ENCODE measurements around the gene ERCC5.
A peak's percentile ranks its signal among the peaks of the same experiment; 100 is the strongest.

ERCC5 gene

GRCh38 chr13:102845630-102846260 lies at the start of gene ERCC5:
TSS of gene ERCC5 (plus strand) at chr13:102846032. CDS start at chr13:102846267, 235 bp downstream.
- peak; percentile 92 for DNase-seq

GRCh38 chr13:102798581-102799425 lies 47.0 kb upstream of the ERCC5 start, which contains the start of the genes BIVM and POGLUT2:
TSS of gene BIVM (plus strand) at chr13:102799119. CDS start at chr13:102807268, 8,149 bp downstream.
TSS of gene POGLUT2 (minus strand) at chr13:102798976. CDS start at chr13:102798670, 306 bp downstream.
- DNase-seq = peak; percentile 64

- peak; percentile 3 for DNase-seq
Observed at GRCh38 chr13:102799426-102800144, 46.2 kb upstream of the ERCC5 start.

- peak; percentile 82 for DNase-seq
Observed at GRCh38 chr13:102800145-102801041, 45.4 kb upstream of the ERCC5 start.

GRCh38 chr13:102805680-102806079 lies 40.2 kb upstream of the ERCC5 start:
- no peak for DNase-seq

- no peak for DNase-seq
Observed at GRCh38 chr13:102807699-102808098, 38.1 kb upstream of the ERCC5 start.

GRCh38 chr13:102812611-102813287 lies 33.1 kb upstream of the ERCC5 start:
- DNase-seq = no peak

- no peak for DNase-seq
Observed at GRCh38 chr13:102814025-102814607, 31.7 kb upstream of the ERCC5 start.

GRCh38 chr13:102814793-102815192 lies 31.0 kb upstream of the ERCC5 start:
- no peak for DNase-seq

- DNase-seq = no peak
Observed at GRCh38 chr13:102815788-102816187, 30.0 kb upstream of the ERCC5 start.

GRCh38 chr13:102816708-102817107 lies 29.1 kb upstream of the ERCC5 start:
- DNase-seq = no peak

- DNase-seq = no peak
Observed at GRCh38 chr13:102817241-102817640, 28.6 kb upstream of the ERCC5 start.

- no peak for DNase-seq
Observed at GRCh38 chr13:102817907-102818306, 27.9 kb upstream of the ERCC5 start.

GRCh38 chr13:102825400-102825799 lies 20.4 kb upstream of the ERCC5 start:
- no peak for DNase-seq

- DNase-seq = no peak
Observed at GRCh38 chr13:102825921-102826706, 19.7 kb upstream of the ERCC5 start.

- no peak for DNase-seq
Observed at GRCh38 chr13:102830646-102831045, 15.2 kb upstream of the ERCC5 start.

- no peak for DNase-seq
Observed at GRCh38 chr13:102836471-102836870, 9.4 kb upstream of the ERCC5 start.

GRCh38 chr13:102838273-102838672 lies 7.6 kb upstream of the ERCC5 start:
- no peak for DNase-seq

- DNase-seq = no peak
Observed at GRCh38 chr13:102838982-102839381, 6.8 kb upstream of the ERCC5 start.

GRCh38 chr13:102839462-102839861 lies 6.4 kb upstream of the ERCC5 start:
- DNase-seq = no peak

GRCh38 chr13:102845289-102845629 lies 573 bp upstream of the ERCC5 start:
- no peak for DNase-seq

Measured in stimulated activated CD4-positive, alpha-beta T cell treated with anti-CD3 and anti-CD28 coated beads, Interleukin-12 subunit alpha, Interleukin-12 subunit beta, amount 100 ng/mL, for 4 hours (primary cell).